HTERT RPE-1 (cell line): ENCODE data around the gene PMM1.
"Not testable (repeated sequence)": the region's sequence is repeated elsewhere in the genome, so short reads cannot be mapped to it uniquely, and the experiment has no call there.

Experiments used
- in situ Hi-C: fragments of 300-500 bp; cut with MboI; formaldehyde crosslinking; loops from 4 replicates; pipeline ENCODE4 v1.14.3; 2020; ENCODE audit warnings: low sequenced_read_pairs

The PMM1 gene

GRCh38 chr22:41564563-41564962, 25.1 kb downstream of the PMM1 start:
- in situ Hi-C loops = no loop called here

GRCh38 chr22:41563051-41563711, 26.5 kb downstream of the PMM1 start:
- in situ Hi-C loops = no loop called here

- in situ Hi-C loops = no loop called here
These were observed 27.2 kb downstream of the PMM1 start for GRCh38 chr22:41562461-41562860.

GRCh38 chr22:41561788-41562187, 27.9 kb downstream of the PMM1 start:
- in situ Hi-C loops = no loop called here

GRCh38 chr22:41561335-41561734, 28.3 kb downstream of the PMM1 start:
- in situ Hi-C loops = no loop called here

GRCh38 chr22:41560095-41560471, 29.6 kb downstream of the PMM1 start:
- in situ Hi-C loops = no loop called here

GRCh38 chr22:41558241-41558630, 31.4 kb downstream of the PMM1 start:
- in situ Hi-C loops = not testable (repeated sequence)

- in situ Hi-C loops = no loop called here
These were observed 32.0 kb downstream of the PMM1 start for GRCh38 chr22:41557401-41558240.

- in situ Hi-C loops = no loop called here
These were observed 33.1 kb downstream of the PMM1 start for GRCh38 chr22:41556561-41556960.

- in situ Hi-C loops = no loop called here
These were observed 34.2 kb downstream of the PMM1 start for GRCh38 chr22:41555325-41555982.

- in situ Hi-C loops = no loop called here
These were observed 37.6 kb downstream of the PMM1 start for GRCh38 chr22:41551877-41552582.

GRCh38 chr22:41550952-41551491, 38.6 kb downstream of the PMM1 start:
- in situ Hi-C loops = no loop called here

GRCh38 chr22:41548830-41549211, 40.8 kb downstream of the PMM1 start:
- in situ Hi-C loops = no loop called here

GRCh38 chr22:41544671-41545476, 44.8 kb downstream of the PMM1 start:
- in situ Hi-C loops = no loop called here

- in situ Hi-C loops = no loop called here
These were observed 45.6 kb downstream of the PMM1 start, which contains the start of gene POLR3H for GRCh38 chr22:41543854-41544670. Gene POLR3H (minus strand): TSS chr22:41544470. CDS start chr22:41544101, 369 bp downstream.

GRCh38 chr22:41542224-41542623, 47.4 kb downstream of the PMM1 start:
- in situ Hi-C loops = no loop called here

GRCh38 chr22:41541484-41541883, 48.2 kb downstream of the PMM1 start:
- in situ Hi-C loops = no loop called here

- in situ Hi-C loops = no loop called here
These were observed 49.3 kb downstream of the PMM1 start for GRCh38 chr22:41540365-41540764.

- in situ Hi-C loops = no loop called here
These were observed 49.7 kb downstream of the PMM1 start for GRCh38 chr22:41540006-41540315.
